Measurements from ENCODE around the gene RGPD3.
"Not testable (repeated sequence)": the region's sequence is repeated elsewhere in the genome, so short reads cannot be mapped to it uniquely, and the experiment has no call there.

RGPD3 gene

DNA sequence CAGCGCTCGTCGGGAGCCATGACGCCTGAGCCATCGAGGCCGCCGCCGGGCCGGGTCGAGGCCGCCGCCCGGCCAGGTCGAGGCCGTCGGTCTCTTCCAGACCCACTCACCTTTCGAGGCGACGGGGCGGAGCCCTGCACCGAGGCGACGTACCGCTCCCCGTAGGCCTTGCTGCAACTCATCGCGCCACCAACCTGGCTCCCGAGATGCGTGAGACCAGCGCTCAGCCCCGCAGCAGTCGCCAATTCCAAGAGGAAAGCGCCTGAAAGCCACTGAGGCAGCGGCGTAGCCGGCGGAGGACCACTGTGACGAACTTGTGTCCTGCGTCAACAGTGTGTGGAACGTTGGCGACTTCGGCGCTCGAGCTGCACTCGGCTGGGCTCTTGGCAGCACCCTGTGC, at the start of gene RGPD3:
RGPD3 (minus strand) TSS at position 307 of the 400 bp plus-strand sequence; CDS start at position 182, 125 bp downstream.
- not testable (repeated sequence) for DNase-seq; H3K4me1 Mint-ChIP-seq; H3K4me3 Mint-ChIP-seq; H3K27me3 Mint-ChIP-seq; H3K36me3 Mint-ChIP-seq (ENCODE audit: low read depth); H3K27ac Mint-ChIP-seq; ATAC-seq; H3K9me3 Mint-ChIP-seq

DNA sequence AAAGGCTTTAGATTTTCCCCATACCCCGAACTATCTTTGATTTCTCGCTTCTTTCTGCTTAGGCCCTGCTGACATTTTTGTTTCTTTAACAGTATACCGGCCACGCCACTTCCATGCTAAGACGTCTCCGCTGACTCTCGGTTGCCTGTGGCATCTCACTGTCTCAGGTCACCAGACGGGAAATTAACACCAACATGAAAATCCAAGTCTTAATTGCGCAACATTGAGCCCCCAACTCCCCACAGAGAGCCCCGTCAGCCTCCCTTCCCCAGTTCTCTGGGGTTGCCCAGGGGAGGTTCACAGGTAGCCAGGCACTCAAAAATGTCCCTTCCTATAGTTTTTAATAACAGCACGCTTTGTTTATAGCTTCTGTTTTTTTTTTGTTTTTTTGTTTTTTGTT, 49.1 kb upstream of the RGPD3 start:
- Mint-ChIP-seq H3K4me3 (no peak overlapping the region), H3K9me3 (no peaks in the 10 kb centered on the region), H3K36me3 (ENCODE audit: low read depth) (no peaks in the 10 kb centered on the region), H3K4me1 (peaks cover 10% of the 10 kb centered on the region), H3K27ac (no peak overlapping the region), H3K27me3 (no peaks in the 10 kb centered on the region)
- ATAC-seq (no peak), DNase-seq (no peak)

GRCh38 chr2:106516864-106517263, 48.7 kb upstream of the RGPD3 start:
- Mint-ChIP-seq H3K36me3 (ENCODE audit: low read depth) (no peaks in the 10 kb centered on the region), H3K27ac (no peak overlapping the region)
- ATAC-seq = no peak

GRCh38 chr2:106516436-106516835, 48.2 kb upstream of the RGPD3 start:
- Mint-ChIP-seq H3K27me3 (no peaks in the 10 kb centered on the region), H3K4me1 (peaks cover 18% of the 10 kb centered on the region), H3K4me3 (no peak overlapping the region), H3K9me3 (no peaks in the 10 kb centered on the region), H3K27ac (no peak overlapping the region), H3K36me3 (ENCODE audit: low read depth) (no peaks in the 10 kb centered on the region)
- DNase-seq (no peak), ATAC-seq (no peak)

More at GRCh38 chr2:106516864-106517263, 48.7 kb upstream of the RGPD3 start:
- H3K9me3 Mint-ChIP-seq = no peaks in the 10 kb centered on the region
- H3K4me3 Mint-ChIP-seq = no peak overlapping the region
- H3K4me1 Mint-ChIP-seq = peaks cover 15% of the 10 kb centered on the region
- no peak for DNase-seq
- H3K27me3 Mint-ChIP-seq = no peaks in the 10 kb centered on the region

GRCh38 chr2:106514827-106515226, 46.6 kb upstream of the RGPD3 start:
- not testable (repeated sequence) for H3K9me3 Mint-ChIP-seq; DNase-seq; H3K36me3 Mint-ChIP-seq (ENCODE audit: low read depth); H3K27me3 Mint-ChIP-seq; H3K4me3 Mint-ChIP-seq
- peak; percentile 49 for ATAC-seq
- Mint-ChIP-seq H3K27ac (peak overlapping the region; percentile 10), H3K4me1 (peaks cover 26% of the 10 kb centered on the region)

GRCh38 chr2:106513391-106513790, 45.2 kb upstream of the RGPD3 start:
- not testable (repeated sequence) for H3K4me3 Mint-ChIP-seq; DNase-seq; H3K9me3 Mint-ChIP-seq; H3K27ac Mint-ChIP-seq; H3K27me3 Mint-ChIP-seq; H3K36me3 Mint-ChIP-seq (ENCODE audit: low read depth)
- H3K4me1 Mint-ChIP-seq = peaks cover 26% of the 10 kb centered on the region
- peak; percentile 18 for ATAC-seq

- H3K27ac Mint-ChIP-seq; DNase-seq; H3K27me3 Mint-ChIP-seq; H3K36me3 Mint-ChIP-seq (ENCODE audit: low read depth); H3K9me3 Mint-ChIP-seq; H3K4me3 Mint-ChIP-seq: not testable (repeated sequence)
- peaks cover 33% of the 10 kb centered on the region for H3K4me1 Mint-ChIP-seq
- ATAC-seq = peak; percentile 1
Measured at GRCh38 chr2:106511934-106512333, 43.7 kb upstream of the RGPD3 start.

DNA sequence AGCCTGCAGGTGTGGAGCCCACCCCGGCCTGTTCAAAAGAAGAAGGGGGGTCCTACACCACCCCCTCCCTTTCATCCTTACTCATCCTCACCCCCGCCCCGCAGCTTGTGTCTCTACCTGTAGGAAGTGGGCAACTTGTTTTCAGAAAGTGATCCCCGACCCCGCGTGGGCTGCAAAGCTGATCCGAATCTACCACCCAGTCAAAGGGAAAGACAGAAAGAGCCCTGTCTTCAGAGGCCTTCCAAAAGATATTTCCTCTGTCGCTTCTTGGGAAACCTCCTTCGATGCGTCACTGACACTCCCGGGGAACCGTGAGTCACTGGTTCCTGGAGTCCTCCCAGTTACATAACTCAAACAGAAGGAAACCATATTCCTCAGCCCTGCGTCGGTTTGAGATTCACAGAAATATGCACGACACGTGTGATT, 43.3 kb upstream of the RGPD3 start:
- H3K27ac Mint-ChIP-seq; H3K4me3 Mint-ChIP-seq; H3K9me3 Mint-ChIP-seq; H3K36me3 Mint-ChIP-seq (ENCODE audit: low read depth); H3K27me3 Mint-ChIP-seq: not testable (repeated sequence)
- peaks cover 37% of the 10 kb centered on the region for H3K4me1 Mint-ChIP-seq
- DNase-seq (peak; percentile 27), ATAC-seq (peak; percentile 73)

DNA sequence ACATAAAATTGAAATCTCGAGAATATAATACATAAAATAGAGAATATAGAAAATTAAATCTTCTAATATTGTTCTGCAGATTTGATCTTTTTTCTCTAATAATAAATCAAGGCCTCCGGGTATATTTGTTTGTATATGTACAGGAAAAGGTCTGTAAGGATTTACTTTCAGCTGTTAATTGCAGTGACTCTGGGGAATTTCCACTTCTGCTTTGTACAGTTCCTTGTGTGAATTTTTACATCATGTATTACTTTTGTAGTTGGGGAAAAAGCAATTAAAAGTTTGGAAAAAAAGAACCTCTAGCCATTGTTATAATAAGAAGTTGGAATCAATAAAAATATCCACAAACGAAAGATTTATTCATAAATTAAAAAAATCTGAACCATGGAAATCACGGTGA, 42.6 kb upstream of the RGPD3 start:
- not testable (repeated sequence) for H3K27me3 Mint-ChIP-seq; H3K9me3 Mint-ChIP-seq; ATAC-seq; H3K36me3 Mint-ChIP-seq (ENCODE audit: low read depth); DNase-seq; H3K27ac Mint-ChIP-seq; H3K4me3 Mint-ChIP-seq
- H3K4me1 Mint-ChIP-seq = peaks cover 43% of the 10 kb centered on the region

DNA sequence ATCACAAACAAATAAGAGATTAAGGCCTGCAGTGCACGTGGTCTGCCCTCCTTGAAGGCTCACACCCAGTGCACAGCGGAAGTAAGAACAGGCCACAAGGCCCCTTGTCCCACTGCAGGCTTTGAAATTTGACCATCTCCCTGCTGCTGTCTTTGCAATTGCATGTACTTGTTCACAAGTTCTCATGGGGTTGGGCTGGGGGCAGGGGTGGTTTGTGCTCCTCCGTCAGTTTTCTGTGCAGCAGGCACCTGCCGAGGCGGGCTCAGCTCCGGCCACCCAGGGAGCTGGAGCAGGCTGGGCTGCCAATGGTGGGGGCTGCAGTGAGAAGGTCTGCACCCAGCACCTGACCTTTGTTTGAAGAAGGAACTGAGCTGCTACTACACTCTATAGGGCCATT, 41.2 kb upstream of the RGPD3 start:
- not testable (repeated sequence) for ATAC-seq; H3K4me3 Mint-ChIP-seq; DNase-seq; H3K27ac Mint-ChIP-seq; H3K27me3 Mint-ChIP-seq; H3K36me3 Mint-ChIP-seq (ENCODE audit: low read depth); H3K9me3 Mint-ChIP-seq
- peaks cover 41% of the 10 kb centered on the region for H3K4me1 Mint-ChIP-seq

- DNase-seq; ATAC-seq; H3K9me3 Mint-ChIP-seq; H3K4me3 Mint-ChIP-seq; H3K36me3 Mint-ChIP-seq (ENCODE audit: low read depth); H3K27ac Mint-ChIP-seq; H3K27me3 Mint-ChIP-seq: not testable (repeated sequence)
- H3K4me1 Mint-ChIP-seq = peaks cover 39% of the 10 kb centered on the region
Measured at GRCh38 chr2:106508660-106509373, 40.6 kb upstream of the RGPD3 start.

DNA sequence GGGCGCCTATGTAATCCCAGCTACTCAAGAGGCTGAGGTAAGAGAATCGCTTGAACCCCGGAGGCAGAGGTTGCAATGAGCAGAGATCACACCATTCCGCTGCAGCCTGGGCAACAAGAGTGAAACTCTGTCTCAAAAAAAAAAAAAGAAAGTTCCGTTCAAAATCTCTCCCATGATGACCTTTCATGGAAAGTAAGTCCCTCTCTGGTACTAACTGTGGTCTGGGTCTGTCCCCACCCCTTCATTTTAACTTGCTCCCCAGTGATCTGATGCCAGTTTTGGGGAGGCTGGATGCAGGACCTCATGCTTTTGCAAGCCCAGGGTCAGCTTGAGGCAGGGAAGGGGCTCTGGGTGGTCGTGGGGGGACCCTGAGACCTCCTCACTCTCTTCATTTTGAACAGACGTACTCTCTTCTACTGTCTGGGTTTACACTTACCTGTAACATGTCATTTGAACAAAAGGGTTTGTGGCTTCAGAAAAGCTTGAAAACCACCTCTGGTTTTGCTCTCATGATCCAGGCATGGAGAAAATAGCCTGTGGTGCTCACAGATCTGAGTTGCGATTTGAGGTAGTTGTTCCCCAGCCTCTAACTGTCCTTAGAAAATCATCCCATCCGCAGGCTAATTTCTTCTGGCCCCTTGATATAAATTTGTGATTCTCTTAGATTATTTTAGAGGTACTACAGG, 37.9 kb upstream of the RGPD3 start:
- H3K27me3 Mint-ChIP-seq; DNase-seq; H3K9me3 Mint-ChIP-seq; H3K36me3 Mint-ChIP-seq (ENCODE audit: low read depth); H3K4me3 Mint-ChIP-seq: not testable (repeated sequence)
- ATAC-seq = peak; percentile 68
- Mint-ChIP-seq H3K4me1 (peaks cover 29% of the 10 kb centered on the region), H3K27ac (peak overlapping the region; percentile 87)

- H3K36me3 Mint-ChIP-seq (ENCODE audit: low read depth); H3K4me3 Mint-ChIP-seq; DNase-seq; H3K27me3 Mint-ChIP-seq; H3K27ac Mint-ChIP-seq; H3K9me3 Mint-ChIP-seq: not testable (repeated sequence)
- peak; percentile 37 for ATAC-seq
- peaks cover 22% of the 10 kb centered on the region for H3K4me1 Mint-ChIP-seq
Measured at GRCh38 chr2:106504787-106505186, 36.6 kb upstream of the RGPD3 start.

- H3K4me1 Mint-ChIP-seq = peaks cover 22% of the 10 kb centered on the region
- H3K36me3 Mint-ChIP-seq (ENCODE audit: low read depth); H3K4me3 Mint-ChIP-seq; DNase-seq; H3K27me3 Mint-ChIP-seq; H3K27ac Mint-ChIP-seq; H3K9me3 Mint-ChIP-seq; ATAC-seq: not testable (repeated sequence)
Measured at GRCh38 chr2:106504192-106504591, 36.0 kb upstream of the RGPD3 start.

- H3K4me3 Mint-ChIP-seq = not testable (repeated sequence)
Measured at GRCh38 chr2:106502351-106502750, 34.1 kb upstream of the RGPD3 start.

More at GRCh38 chr2:106502351-106502750, 34.1 kb upstream of the RGPD3 start:
- H3K4me1 Mint-ChIP-seq = peaks cover 20% of the 10 kb centered on the region
- H3K27ac Mint-ChIP-seq; H3K27me3 Mint-ChIP-seq; H3K36me3 Mint-ChIP-seq (ENCODE audit: low read depth); ATAC-seq; DNase-seq; H3K9me3 Mint-ChIP-seq: not testable (repeated sequence)

Measured in activated naive CD8-positive, alpha-beta T cell treated with anti-CD3 and anti-CD28 coated beads, Interleukin-2, amount 50 U/mL, for 24 hours (primary cell).